HepG2 (cell line): ENCODE data around the gene STAMBPL1. TPM values are rescaled to one million over a fixed set of nuclear protein-coding genes. Genes with fewer than 3 reads are reported as not detected.

Experiments used
- ATAC-seq: fragments of 200-7000 bp; cut with Tn5 transposase; 3 replicates; pipeline ENCODE4 v1.9.1; 2020; ENCODE audit warnings: mild to moderate bottlenecking, moderate library complexity
- BruUV-seq: library from RNA; stranded (reverse); fragments of 400-500 nt; replicated peaks from 2 replicates; lab custom pipeline; 2021; lab: Mats Ljungman, UMichigan
- CTCF ChIA-PET: fragments of 300-600 bp; formaldehyde crosslinking; extraction: SDS; loops from one replicate; lab custom pipeline; 2021; ENCODE audit warnings: low total read pairs, inconsistent platforms, low intra/inter-chr PET ratio; lab: Yijun Ruan, JAX
- POLR2A ChIA-PET: fragments of 350-600 bp; sonication (Branson Sonifier 250); formaldehyde crosslinking; loops from one replicate; lab custom pipeline; 2020; ENCODE audit warnings: antibody characterized with exemption, inconsistent platforms; lab: Yijun Ruan, JAX
- DNase-seq: peaks from one replicate; pipeline ENCODE4 v3.0.0-alpha.2; 2015; ENCODE audit warnings: low spot score
- FAIRE-seq: peaks from 3 replicates; lab custom pipeline; 2011; peaks lifted over from hg19 to GRCh38; lab: Jason Lieb, UNC
- H2AFZ ChIP-seq: one replicate; pipeline ENCODE4 v1.6.1; 2011; ENCODE audit warnings: low read length, inconsistent platforms
- H3K27ac ChIP-seq: fragments of 300-600 bp; 3 replicates; pipeline ENCODE4 v1.8.0; 2011; ENCODE audit warnings: mixed run types, mild to moderate bottlenecking, mixed read lengths, low read length, inconsistent platforms; ENCODE audit not compliant: insufficient read depth; ENCODE audit errors: extremely low read length
- H3K27me3 ChIP-seq, 2 experiments: fragments of 200-600 bp in 1 of 2; 2 replicates in 1 of 2; 3 replicates in 1 of 2; pipeline versions ENCODE4 v1.6.0 to v1.8.0; 2011; ENCODE audit warnings: low read length in 2 of 2, mild to moderate bottlenecking in 2 of 2, moderate library complexity in 2 of 2, inconsistent platforms in 1 of 2; ENCODE audit not compliant: insufficient read depth in 2 of 2, control insufficient read depth in 1 of 2
- H3K36me3 ChIP-seq, 2 experiments: fragments of 200-600 bp in 1 of 2; replicated peaks in 1 of 2; 2 replicates in 1 of 2; 3 replicates in 1 of 2; pipeline versions ENCODE4 v1.5.1 to v1.8.0; 2011; ENCODE audit warnings: low read length in 2 of 2, inconsistent platforms in 1 of 2; ENCODE audit not compliant: insufficient read depth in 2 of 2, control insufficient read depth in 1 of 2
- H3K4me1 ChIP-seq: 2 replicates; pipeline ENCODE4 v1.5.1; 2012; ENCODE audit warnings: low read length, inconsistent platforms; ENCODE audit not compliant: insufficient read depth
- H3K4me2 ChIP-seq: 2 replicates; pipeline ENCODE4 v1.6.0; 2011; ENCODE audit warnings: low read depth, low read length, inconsistent platforms
- H3K4me3 ChIP-seq, 3 experiments: fragments of 200-600 bp in 1 of 3; sonication (generic), shearing (Covaris generic) in 1 of 3; replicated peaks in 1 of 3; 2 replicates each; pipeline ENCODE4 v1.5.1; 2011 to 2016; ENCODE audit warnings: low read length in 3 of 3, inconsistent platforms in 2 of 3, low read depth in 2 of 3, mild to moderate bottlenecking in 2 of 3, control low read depth in 1 of 3, mixed read lengths in 1 of 3; ENCODE audit not compliant: insufficient read depth in 1 of 3
- H3K79me2 ChIP-seq: one replicate; pipeline ENCODE4 v1.6.1; 2011; ENCODE audit warnings: low read length, inconsistent platforms; ENCODE audit not compliant: insufficient read depth
- H3K9ac ChIP-seq: 2 replicates; pipeline ENCODE4 v1.6.0; 2011; ENCODE audit warnings: mild to moderate bottlenecking, low read depth, low read length, inconsistent platforms; ENCODE audit not compliant: insufficient read depth
- H3K9me3 ChIP-seq: 2 replicates; pipeline ENCODE4 v1.5.1; 2012; ENCODE audit warnings: mild to moderate bottlenecking, low read length
- H4K20me1 ChIP-seq: 2 replicates; pipeline ENCODE4 v1.6.0; 2011; ENCODE audit warnings: inconsistent platforms, mild to moderate bottlenecking, low read length, moderate library complexity; ENCODE audit not compliant: insufficient read depth
- ARNT ChIP-seq: fragments of 450-650 bp; IDR thresholded peaks from 2 replicates; pipeline ENCODE4 v1.6.1; 2017
- BRD4 ChIP-seq: sonication (generic); formaldehyde crosslinking; IDR thresholded peaks from 2 replicates; pipeline ENCODE4 v1.4.0; 2020; ENCODE audit warnings: missing genetic modification reagents
- CAMTA2 ChIP-seq: sonication (generic); formaldehyde crosslinking; IDR thresholded peaks from 2 replicates; pipeline ENCODE4 v1.4.0; 2020; ENCODE audit warnings: mild to moderate bottlenecking, missing genetic modification reagents, borderline replicate concordance
- CC2D1A ChIP-seq: sonication (generic); formaldehyde crosslinking; IDR thresholded peaks from 2 replicates; pipeline ENCODE4 v1.8.1; 2023; ENCODE audit warnings: mild to moderate bottlenecking, missing genetic modification reagents
- FOSL2 ChIP-seq: sonication (generic); formaldehyde crosslinking; IDR thresholded peaks from 2 replicates; pipeline ENCODE4 v1.4.0; 2020; ENCODE audit warnings: missing genetic modification reagents
- JARID2 ChIP-seq: sonication (generic); formaldehyde crosslinking; IDR thresholded peaks from 2 replicates; pipeline ENCODE4 v1.8.1; 2023; ENCODE audit warnings: missing genetic modification reagents, inconsistent platforms; ENCODE audit not compliant: insufficient replicate concordance
- JUN ChIP-seq: sonication (generic); formaldehyde crosslinking; IDR thresholded peaks from 2 replicates; pipeline ENCODE4 v1.4.0; 2020; ENCODE audit warnings: mild to moderate bottlenecking, missing genetic modification reagents
- KDM5A ChIP-seq: fragments of 200-600 bp; sonication (generic); IDR thresholded peaks from 2 replicates; pipeline ENCODE4 v1.7.0; 2018; ENCODE audit warnings: antibody characterized with exemption, mild to moderate bottlenecking, low read length, borderline replicate concordance
- MTA1 ChIP-seq: sonication (generic); formaldehyde crosslinking; IDR thresholded peaks from 2 replicates; pipeline ENCODE4 v1.4.0; 2020; ENCODE audit warnings: missing genetic modification reagents, mild to moderate bottlenecking, borderline replicate concordance
- REXO4 ChIP-seq: sonication (generic); formaldehyde crosslinking; IDR thresholded peaks from 2 replicates; pipeline ENCODE4 v1.8.0; 2022; ENCODE audit warnings: missing genetic modification reagents, mild to moderate bottlenecking, borderline replicate concordance
- SCMH1 ChIP-seq: sonication (generic); formaldehyde crosslinking; IDR thresholded peaks from 2 replicates; pipeline ENCODE4 v1.9.0; 2021; ENCODE audit warnings: missing genetic modification reagents, mild to moderate bottlenecking, borderline replicate concordance
- TAF1 ChIP-seq: sonication (generic); formaldehyde crosslinking; IDR thresholded peaks from 2 replicates; pipeline ENCODE4 v1.4.0; 2020; ENCODE audit warnings: missing genetic modification reagents
- TBL1XR1 ChIP-seq: fragments of 150-350 bp; IDR thresholded peaks from 2 replicates; pipeline ENCODE4 v1.6.1; 2014; ENCODE audit warnings: borderline replicate concordance, low read length; ENCODE audit not compliant: partially characterized antibody
- ZFP82 ChIP-seq: sonication (generic); formaldehyde crosslinking; IDR thresholded peaks from 2 replicates; pipeline ENCODE4 v1.5.1; 2020; ENCODE audit warnings: mild to moderate bottlenecking, missing genetic modification reagents, borderline replicate concordance
- ZNF430 ChIP-seq: sonication (generic); formaldehyde crosslinking; IDR thresholded peaks from 2 replicates; pipeline ENCODE4 v1.9.0; 2021; ENCODE audit warnings: mild to moderate bottlenecking, missing genetic modification reagents
- ZNF589 ChIP-seq: sonication (generic); formaldehyde crosslinking; conservative IDR thresholded peaks from 2 replicates; pipeline ENCODE4 v1.8.0; 2022; ENCODE audit warnings: mild to moderate bottlenecking, moderate library complexity, missing genetic modification reagents
- WGBS: methylation state at CpG from one replicate; pipeline ENCODE4 v1.1.6; 2017; ENCODE audit warnings: low lambda C conversion rate; 5-methylcytosine and 5-hydroxymethylcytosine counted together
- in situ Hi-C: cut with HindIII; loops from 2 replicates; pipeline ENCODE4 v1.10.0; 2017; ENCODE audit warnings: low pct_unique_long_range_greater_than_20kb; ENCODE audit not compliant: extremely low pct_ligation_motif_present
- intact Hi-C: fragments of 100-400 bp; cut with micrococcal nuclease; formaldehyde crosslinking; loops from one replicate; pipeline ENCODE4 v1.10.0; 2022; ENCODE audit not compliant: unreplicated experiment
- polyA plus RNA-seq, 8 experiments: library from polyadenylated mRNA; depleted of rRNA in 3 of 8; stranded (reverse) in 7 of 8; unstranded in 1 of 8; fragments of >200 nt; fragmentation: Illumina TruSeq in 4 of 8; extraction: Trizol in 4 of 8; gene quantifications; 2 replicates each; pipeline versions ENCODE4 v1.2.1 to v1.2.3, GENCODE V29; 2011 to 2016; ENCODE audit warnings: low read depth in 4 of 8, missing spikeins in 1 of 8, mixed read lengths in 1 of 8; ENCODE audit not compliant: insufficient read depth in 1 of 8
- total RNA-seq, 5 experiments: library from RNA; depleted of rRNA; stranded (reverse); fragments of >200 nt; fragmentation: Illumina TruSeq; extraction: Trizol; gene quantifications; 2 replicates each; pipeline ENCODE4 v1.2.3, GENCODE V29; 2016; ENCODE audit warnings: low read depth in 1 of 5
- TF ChIP-seq, protein P1 (sequence below): sonication (generic); formaldehyde crosslinking; IDR thresholded peaks from 2 replicates; pipeline ENCODE4 v1.4.0; 2020; ENCODE audit warnings: missing genetic modification reagents
- TF ChIP-seq, protein P2 (sequence below): sonication (generic); formaldehyde crosslinking; IDR thresholded peaks from 2 replicates; pipeline ENCODE4 v1.4.0; 2020; ENCODE audit warnings: missing genetic modification reagents

STAMBPL1 gene
- total and polyA plus RNA-seq, 2 of the 13 experiments (the other 11 are each of a cell fraction or from before 2014, with no cell fraction given): 1.4 to 1.5 TPM

DNA sequence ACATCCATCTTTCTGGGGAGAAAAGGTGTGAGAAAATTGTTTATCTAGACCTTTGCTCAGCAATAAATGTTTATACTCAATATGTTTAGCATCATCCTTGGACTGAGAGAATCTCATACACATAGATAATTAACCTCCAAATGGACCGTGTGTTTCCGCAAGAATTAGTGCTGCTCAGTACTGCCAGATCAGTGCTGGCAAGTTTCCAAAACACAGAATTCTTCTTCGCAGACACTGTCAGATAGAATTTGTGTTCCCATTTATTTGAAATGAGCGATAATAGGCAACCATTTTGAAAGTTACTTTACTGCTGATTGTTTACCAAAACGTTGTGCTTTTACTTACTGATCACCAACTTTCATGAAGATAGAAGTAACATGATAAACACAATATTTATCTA lies 33.7 kb downstream of the STAMBPL1 start (continued):
- TF ChIP-seq ZFP82 (CRISPR knock-in tag) (no peak), KDM5A (no peak), CC2D1A (no peak), BRD4 (no peak), TAF1 (no peak), ZNF430 (no peak)

- intact Hi-C loops: no loop called here
These were observed 35.7 kb downstream of the STAMBPL1 start for GRCh38 chr10:88915781-88916180.

More at GRCh38 chr10:88915781-88916180, 35.7 kb downstream of the STAMBPL1 start:
- no peak for ATAC-seq
- in situ Hi-C loops: no loop called here
- no peaks in the 10 kb centered on the region for H3K4me1 ChIP-seq
- DNase-seq: no peak
- POLR2A ChIA-PET: no interaction called here
- H2AFZ ChIP-seq: no peak overlapping the region
- H3K4me3 ChIP-seq: no peak overlapping the region
- BruUV-seq: no TSS peak
- H3K36me3 ChIP-seq: no peaks in the 10 kb centered on the region
- WGBS: 71% methylated on average over 2 of the region's 2 CpGs
- H4K20me1 ChIP-seq: no peaks in the 10 kb centered on the region
- no peaks in the 10 kb centered on the region for H3K27me3 ChIP-seq
- H3K9me3 ChIP-seq: no peaks in the 10 kb centered on the region
- TF ChIP-seq REXO4: no peak
- TF ChIP-seq, protein P1, sequence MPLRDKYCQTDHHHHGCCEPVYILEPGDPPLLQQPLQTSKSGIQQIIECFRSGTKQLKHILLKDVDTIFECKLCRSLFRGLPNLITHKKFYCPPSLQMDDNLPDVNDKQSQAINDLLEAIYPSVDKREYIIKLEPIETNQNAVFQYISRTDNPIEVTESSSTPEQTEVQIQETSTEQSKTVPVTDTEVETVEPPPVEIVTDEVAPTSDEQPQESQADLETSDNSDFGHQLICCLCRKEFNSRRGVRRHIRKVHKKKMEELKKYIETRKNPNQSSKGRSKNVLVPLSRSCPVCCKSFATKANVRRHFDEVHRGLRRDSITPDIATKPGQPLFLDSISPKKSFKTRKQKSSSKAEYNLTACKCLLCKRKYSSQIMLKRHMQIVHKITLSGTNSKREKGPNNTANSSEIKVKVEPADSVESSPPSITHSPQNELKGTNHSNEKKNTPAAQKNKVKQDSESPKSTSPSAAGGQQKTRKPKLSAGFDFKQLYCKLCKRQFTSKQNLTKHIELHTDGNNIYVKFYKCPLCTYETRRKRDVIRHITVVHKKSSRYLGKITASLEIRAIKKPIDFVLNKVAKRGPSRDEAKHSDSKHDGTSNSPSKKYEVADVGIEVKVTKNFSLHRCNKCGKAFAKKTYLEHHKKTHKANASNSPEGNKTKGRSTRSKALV (CRISPR knock-in tag): no peak
- TF ChIP-seq JUN (CRISPR knock-in tag): no peak
- TF ChIP-seq FOSL2 (CRISPR knock-in tag): no peak
- no peak for TF ChIP-seq ZNF589 (CRISPR knock-in tag)
- TF ChIP-seq SCMH1: no peak
- no peak for TF ChIP-seq ARNT
- TF ChIP-seq, protein P2, sequence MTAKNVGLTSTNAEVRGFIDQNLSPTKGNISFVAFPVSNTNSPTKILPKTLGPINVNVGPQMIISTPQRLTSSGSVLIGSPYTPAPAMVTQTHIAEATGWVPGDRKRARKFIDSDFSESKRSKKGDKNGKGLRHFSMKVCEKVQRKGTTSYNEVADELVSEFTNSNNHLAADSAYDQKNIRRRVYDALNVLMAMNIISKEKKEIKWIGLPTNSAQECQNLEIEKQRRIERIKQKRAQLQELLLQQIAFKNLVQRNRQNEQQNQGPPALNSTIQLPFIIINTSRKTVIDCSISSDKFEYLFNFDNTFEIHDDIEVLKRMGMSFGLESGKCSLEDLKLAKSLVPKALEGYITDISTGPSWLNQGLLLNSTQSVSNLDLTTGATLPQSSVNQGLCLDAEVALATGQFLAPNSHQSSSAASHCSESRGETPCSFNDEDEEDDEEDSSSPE (CRISPR knock-in tag): no peak
- no peak for TF ChIP-seq MTA1 (CRISPR knock-in tag)
- TF ChIP-seq TBL1XR1: no peak
- TF ChIP-seq JARID2 (CRISPR knock-in tag): no peak
- TF ChIP-seq CAMTA2 (CRISPR knock-in tag): no peak
- H3K9ac ChIP-seq: no peak overlapping the region
- no peak overlapping the region for H3K4me2 ChIP-seq
- CTCF ChIA-PET: no interaction called here
- H3K27ac ChIP-seq: no peak overlapping the region
- H3K79me2 ChIP-seq: no peaks in the 10 kb centered on the region
- FAIRE-seq: no peak
